CMK (cell line): Measurements from ENCODE around the gene ADAMTSL3.

Experiments
- DNase-seq: peaks from one replicate; pipeline ENCODE4 v3.0.0-alpha.2; 2010; ENCODE audit warnings: low read depth

Gene ADAMTSL3

DNA sequence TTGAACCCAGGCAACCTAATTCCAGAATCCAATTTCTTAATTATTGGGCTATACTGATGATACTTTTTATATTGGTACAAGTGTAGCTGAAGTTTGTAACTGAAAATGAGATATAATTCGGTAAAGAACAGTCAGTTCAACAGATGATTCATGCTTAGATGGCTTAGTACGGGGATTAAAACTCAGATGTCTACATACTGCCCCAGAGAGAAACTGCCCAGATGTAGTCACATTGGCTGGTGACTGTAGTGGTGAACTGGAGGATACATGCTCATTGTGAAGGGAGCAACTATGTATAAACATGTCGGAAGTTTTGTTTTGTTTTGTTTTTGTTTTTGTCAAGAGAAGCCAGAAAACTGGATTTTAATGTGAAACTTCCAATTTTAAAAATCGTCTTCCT is 179.6 kb downstream of the ADAMTSL3 start:
- DNase-seq = no peak

DNA sequence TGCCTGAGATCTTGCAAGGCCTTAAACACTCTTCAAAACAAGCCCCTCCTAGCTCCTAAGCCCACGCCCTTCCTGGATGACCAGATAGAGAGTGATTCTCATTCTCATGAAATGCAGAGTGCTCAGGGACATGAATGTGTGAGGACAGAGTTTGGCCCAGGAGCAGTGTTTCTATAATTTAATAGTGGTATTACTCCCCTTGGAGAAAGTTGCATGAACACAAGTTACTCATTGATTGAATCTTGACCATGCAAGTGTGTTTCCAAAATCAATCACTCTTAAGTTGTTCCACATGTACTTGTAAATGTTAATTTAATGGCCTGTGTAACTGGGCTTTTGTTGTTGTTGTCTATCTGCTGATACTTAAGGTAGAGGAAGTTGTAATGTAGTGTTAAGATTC is 181.6 kb downstream of the ADAMTSL3 start:
- no peak for DNase-seq

DNA sequence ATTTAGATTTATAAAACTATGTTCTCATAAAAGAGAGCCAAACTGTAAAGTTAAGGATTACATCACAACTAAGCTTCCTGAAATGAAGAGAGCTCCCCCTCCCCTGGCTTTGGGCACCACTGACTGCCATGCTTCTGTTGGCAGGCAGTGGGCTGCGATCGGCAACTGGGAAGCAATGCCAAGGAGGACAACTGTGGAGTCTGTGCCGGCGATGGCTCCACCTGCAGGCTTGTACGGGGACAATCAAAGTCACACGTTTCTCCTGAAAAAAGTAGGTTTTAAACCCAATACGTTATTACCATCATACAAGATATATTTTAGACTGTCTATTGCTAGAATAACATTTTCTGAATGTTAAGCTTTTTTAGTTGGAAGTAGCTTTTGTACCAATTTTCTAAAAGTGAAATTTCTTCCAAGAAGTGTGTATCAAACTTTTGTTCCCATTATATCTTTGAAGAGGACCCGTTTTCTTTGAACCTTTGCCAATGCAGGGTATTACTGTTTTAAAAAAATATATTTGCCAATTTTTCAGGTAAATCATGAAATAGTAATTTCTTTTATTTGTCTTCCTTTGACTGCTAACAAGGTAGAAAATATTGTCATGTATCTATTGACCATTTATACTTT is 184.1 kb downstream of the ADAMTSL3 start:
- DNase-seq = no peak

DNA sequence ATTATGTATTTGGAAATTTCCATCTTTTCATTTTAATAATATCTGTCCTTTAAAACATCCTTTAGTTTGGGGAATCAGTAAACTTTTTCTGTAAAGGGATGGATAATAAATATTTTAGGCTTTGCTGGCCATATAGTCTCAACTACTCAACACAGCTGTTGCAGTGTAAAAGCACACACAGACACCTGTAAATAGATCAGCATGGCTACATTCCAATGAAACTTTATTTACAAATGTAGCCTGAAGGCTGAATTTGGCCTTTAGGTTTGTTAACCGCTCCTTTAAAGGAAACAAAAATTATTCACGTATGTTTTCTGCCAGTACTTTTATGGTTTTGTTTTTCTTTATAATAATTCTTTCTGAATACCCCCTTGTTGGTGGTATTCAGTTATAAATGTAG is 184.8 kb downstream of the ADAMTSL3 start:
- DNase-seq = no peak

DNA sequence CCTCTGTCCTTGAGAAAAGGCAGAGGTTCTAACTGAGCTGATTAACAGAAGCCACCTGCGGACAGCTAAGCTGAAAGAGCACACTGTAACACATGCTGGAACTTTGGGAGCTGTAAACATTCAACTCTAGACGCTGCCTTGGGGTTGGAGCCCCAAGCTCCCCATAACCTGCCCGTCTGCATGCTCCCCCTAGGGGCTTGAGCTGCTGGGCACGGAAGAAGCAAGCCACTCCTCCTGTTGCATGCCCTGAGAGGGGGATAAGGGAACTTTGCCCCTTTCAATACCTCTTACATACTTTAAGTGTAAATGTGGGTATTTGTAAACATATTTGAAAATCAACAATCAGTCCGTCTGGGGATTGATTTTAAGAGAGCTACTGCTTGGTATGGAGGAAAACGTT is 188.4 kb downstream of the ADAMTSL3 start:
- no peak for DNase-seq

DNA sequence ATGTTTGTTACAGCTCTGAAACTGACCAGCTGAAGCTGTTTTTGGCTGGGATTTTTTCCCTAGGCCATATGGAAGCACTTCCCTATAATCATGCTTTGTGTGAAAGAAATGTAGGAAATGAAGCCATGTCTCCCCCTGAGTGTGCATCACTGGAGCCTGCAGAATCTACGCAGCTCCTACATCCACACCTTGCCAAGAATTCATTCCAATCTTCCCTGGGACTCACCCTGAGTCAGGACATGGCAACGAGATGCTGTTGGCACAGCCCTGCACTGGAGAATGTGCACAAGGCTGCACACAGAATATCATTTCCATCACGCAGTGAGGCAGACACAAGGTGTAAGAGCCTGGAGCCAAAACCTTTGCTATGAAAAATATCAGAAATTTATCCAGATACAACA is 189.5 kb downstream of the ADAMTSL3 start:
- no peak for DNase-seq

DNA sequence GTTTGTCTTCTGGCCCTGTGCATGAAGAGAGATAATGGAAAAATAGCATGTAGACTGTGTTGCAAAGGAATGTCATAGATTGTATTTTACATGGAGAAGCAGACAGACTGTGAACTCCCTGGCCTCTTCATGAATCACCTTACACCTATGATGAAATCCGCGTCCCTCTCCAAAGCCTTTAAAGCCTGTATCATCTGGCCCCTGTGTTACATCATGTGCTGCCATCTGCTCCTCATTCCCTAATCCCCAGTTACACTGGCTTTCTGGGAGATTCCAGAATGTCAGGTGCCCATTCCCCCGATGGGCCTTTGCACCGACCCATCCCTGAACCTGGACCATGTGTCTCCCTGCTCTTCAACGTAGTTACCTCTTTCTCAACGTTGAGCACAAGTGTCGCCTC is 190.8 kb downstream of the ADAMTSL3 start:
- DNase-seq = no peak

DNA sequence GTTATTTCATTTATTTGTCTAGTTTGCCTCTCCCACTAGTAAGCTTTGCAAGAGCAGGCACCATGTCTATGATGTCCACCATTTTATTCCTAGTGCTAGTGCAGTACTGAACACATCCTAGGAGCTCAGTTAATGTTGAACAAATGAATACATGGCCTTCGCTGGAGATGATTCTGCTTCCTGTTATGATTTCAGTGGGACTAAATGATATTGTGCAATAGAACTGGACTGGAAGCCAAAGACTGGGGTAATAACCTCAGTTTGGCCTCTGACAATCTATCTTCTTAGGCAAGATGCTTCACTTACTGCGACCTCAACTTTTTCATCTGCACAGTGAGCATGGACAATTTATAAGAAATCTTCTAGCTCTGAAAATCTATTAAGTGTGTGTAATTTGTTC is 191.3 kb downstream of the ADAMTSL3 start:
- no peak for DNase-seq

DNA sequence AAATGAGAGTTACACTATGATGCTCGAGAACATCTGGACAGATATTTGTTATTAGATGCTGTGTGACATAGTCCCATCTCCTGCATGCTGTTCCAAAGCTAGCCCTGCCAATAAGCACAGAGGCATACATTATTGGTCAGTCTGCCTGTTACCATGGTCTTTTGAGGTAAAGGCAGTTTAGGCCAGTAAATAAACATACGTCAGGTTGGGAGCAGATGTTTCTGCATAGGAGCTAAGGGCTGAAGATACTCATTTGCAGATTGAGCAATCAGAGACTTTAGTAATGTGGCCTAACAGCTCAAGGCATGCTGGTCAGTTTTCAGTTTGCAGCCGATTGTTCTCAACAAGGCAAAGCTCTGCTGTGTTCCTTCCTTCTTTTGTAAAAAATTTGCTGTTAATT is 192.9 kb downstream of the ADAMTSL3 start:
- DNase-seq = no peak

DNA sequence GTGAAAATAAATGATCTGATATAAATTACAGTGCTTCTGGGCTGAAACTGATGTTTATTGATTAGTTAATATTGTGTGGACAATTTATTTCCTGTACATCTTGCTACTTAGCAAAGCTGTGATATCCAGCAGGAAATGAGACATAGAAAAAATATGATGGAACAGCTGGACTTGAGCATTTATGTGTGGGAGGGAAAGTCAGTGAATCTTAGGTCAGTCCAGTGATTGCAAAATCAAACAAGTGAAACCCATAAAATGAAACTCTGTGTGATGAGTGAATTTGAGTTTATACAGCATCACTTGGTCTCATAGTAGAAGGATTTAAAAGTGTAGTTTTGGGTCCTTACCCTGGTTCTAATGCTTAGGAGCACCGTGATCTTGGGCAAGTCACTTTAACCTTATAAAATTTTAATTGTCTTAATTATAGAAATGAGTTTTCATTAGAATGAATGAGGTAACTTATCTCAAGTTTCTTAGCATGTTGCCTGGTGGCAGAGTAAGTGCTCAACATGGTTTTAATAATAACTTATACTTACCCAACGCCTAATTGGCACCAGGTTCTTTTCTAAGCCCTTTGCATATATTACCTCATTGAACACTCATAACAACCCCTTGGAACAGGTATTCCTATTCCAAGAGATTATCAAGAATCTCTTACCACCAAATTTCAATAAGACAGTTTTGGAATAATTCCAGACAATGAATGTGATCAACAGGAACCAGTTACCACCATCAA is 194.6 kb downstream of the ADAMTSL3 start:
- no peak for DNase-seq

DNA sequence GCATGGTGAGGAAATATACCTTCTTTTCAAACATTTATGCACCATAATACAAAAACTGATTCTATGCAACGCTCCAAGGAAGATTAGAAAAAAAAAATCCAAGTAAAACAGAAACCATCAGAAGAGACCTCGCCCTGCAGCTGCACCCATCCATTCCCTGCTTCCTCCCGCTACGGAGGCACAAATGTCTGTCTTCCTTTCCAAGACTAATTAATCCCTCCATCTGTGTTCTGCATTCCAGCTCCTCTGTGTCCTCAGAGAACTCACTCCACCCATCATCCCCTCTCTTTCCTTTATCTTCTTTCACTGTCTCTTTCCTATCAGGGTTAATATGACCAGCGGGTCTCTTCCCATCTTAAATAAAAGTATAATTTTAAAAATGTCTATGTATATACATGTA is 196.1 kb downstream of the ADAMTSL3 start:
- no peak for DNase-seq

DNA sequence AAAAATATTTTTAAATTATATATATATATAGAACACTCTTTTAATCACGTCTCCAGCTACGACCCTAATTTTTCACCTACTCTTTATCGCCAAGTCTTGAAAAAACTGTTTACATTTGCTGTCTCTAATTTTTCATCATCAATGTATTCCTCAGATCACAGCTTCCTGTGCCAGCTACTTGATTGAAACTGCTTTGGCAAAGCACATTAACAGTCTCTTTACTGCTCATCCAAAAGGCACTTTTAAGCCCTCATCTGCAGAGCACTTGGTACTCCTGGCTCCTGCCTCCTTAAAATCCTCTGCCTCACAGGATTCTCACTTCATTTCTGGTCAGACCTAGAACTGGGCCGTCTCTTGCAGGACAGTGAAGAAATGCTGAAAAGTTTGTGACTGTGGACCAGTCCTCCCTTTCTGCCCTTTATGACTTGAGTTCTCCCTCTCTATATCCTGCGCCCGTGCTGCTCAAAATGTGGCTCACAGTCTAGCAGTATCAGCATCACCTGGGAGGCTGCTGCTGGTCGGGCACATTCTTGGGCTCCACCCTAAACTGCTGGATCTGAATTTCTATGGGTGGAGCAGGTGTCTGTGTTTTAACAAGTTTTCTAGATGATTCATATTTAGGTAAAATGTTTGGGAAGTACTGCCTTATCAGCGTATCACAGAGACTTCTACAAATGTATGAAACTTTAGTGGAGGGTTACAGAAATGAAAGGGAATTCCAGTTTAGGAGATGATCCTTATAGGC is 196.8 kb downstream of the ADAMTSL3 start:
- DNase-seq = no peak

DNA sequence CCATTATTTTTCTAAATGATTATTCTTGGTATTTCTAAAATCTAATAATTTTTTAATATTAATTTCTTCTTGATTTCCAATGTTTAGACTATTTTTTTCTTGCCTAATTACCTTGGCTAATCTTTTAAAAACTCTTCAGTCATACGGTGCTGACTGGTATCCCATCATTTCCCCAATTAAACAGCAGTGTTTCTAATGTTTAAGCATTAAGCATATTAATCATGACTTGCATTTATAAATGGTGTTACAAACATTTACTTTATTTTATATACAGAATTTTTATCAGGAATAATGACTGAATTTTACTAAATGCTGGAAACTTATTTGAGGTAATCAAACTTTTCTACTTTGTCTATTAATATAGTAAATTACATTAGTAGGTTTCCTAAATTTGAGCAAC is 199.3 kb downstream of the ADAMTSL3 start:
- DNase-seq = no peak

DNA sequence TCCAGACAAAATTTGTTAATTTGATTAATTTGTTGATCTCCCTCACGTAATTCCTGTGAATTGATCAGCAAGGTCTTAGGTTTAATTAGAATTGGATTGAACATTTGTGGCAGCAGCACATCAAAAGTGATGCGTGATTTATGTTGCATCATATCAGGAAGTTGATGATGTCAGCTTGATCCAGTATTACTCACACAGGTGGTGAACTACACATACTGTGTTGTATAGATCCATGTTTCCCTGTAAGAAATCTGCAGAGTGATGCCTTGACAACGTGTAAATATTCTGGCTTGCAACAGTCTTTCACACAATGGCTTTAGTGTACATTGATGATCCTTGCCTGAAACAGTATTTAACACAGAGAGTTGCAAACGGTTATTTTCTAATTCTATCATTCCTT is 200.4 kb downstream of the ADAMTSL3 start:
- DNase-seq = no peak

DNA sequence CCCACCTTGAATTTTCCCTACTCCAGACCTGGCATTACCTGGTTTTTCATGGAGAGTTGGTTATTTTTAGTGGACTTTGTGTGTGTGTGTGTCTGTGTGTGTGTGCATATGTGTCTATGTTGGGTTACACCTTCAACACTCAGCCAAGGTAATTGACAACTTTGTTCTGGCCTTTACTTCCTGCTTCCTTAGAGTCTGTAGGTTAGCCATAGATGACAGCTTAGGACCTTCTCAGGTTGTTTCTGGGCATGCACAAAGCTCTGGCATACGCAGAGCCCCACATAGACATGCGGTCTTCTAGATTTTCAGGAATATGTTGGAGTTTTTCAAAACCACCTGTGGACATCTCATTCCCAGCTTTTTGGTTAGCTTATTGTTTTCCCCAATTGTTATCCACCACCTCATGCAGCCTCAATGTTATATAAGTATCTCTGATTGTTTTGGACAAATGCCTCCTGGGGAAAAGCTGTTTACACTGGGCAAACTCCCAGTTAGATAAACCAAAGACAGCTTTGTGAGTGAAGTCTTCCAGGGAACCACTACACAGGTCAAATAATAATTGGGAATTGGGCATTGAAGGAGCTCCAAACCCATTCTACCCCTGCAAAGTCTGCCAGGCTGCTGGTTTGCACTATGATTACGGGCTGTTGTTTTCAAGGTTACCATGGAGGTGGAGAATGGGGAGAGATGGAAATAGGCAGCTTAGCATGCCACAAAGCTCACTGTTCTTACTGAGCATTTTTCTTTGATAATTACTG is 201.2 kb downstream of the ADAMTSL3 start:
- DNase-seq = no peak

DNA sequence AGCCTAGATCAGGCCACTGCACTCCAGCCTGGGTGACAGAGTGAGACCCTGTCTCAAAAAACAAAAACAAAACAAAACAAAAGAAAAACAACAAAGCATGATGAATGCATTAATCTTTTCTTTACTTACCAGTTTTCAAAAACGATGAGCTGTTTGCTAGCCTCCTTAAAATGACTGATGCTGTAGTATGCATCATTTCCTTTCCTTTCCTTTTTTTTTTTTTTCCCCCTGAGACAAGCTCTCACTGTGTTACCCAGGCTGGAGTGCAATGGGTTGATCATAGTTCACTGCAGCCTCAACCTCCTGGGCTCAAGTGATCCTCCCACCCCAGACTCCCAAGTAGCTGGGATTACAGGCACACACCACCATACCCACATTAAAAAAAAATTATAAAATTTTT is 202.0 kb downstream of the ADAMTSL3 start:
- no peak for DNase-seq

DNA sequence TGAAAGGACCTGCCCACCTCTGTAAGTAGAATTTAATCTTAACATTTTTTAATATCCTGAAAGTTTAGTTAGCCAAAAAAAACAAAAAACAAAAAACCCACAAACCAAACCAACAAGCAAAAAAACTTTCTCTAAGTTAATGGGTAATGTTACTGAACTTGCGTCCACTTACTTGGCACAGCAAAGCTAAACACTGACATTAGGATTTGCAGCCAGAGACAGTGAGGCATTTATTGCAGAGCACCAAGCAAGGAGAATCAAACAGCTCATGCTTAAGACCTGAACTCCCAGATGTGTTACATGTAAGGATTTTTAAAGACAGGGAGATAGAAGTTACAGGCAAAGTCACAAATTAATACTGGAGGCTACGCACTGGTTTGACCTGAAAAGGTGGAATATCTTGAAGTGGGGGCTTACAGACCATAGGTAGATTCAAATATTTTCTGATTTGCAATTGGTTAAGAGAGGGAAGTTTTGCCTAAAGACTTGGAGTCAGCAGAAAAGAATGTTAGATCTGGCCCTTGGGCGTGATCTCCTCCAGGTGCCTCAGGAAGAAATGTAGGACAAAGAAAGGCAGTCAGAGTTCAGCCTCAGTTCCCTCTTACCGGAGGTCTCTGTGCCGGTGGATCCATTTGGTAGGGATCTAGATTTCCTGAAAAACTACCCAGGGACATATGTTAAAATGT is 205.0 kb downstream of the ADAMTSL3 start:
- no peak for DNase-seq

DNA sequence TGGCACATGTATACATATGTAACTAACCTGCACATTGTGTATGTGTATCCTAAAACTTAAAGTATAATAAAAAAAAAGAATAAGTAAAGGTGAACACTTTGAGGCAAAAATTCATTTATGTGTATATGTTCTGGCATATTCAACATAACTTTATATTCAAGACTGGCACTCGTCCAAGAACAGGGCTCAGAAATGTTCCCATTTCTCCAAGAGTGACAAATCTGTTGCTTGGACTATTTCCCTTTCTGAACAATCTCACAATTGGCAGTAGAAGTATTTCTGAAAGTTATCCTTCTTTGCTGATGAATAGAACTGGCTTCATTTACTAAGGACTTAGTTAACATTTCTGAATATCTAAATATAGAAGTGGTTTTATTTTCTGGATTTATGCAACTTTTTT is 212.8 kb downstream of the ADAMTSL3 start:
- DNase-seq = no peak

DNA sequence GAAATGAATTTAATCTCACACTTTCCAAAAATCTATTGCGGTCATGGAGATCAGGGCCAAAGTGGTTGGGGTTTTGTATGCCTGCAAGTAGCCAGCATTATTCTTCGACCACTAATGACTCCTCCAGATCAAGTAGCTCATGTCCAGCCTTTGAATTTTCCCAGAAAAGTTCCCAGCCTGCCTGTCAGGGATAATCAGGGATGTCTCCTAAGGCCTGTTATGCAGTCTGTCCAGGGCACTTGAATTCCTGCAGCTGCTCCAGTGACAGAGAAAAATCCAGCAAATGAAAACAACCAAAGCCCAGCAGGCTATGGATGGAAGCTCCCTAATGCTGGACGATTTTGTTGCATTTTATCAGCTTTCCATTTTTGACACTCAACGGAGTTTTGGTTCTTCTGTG is 215.4 kb downstream of the ADAMTSL3 start:
- DNase-seq = no peak

DNA sequence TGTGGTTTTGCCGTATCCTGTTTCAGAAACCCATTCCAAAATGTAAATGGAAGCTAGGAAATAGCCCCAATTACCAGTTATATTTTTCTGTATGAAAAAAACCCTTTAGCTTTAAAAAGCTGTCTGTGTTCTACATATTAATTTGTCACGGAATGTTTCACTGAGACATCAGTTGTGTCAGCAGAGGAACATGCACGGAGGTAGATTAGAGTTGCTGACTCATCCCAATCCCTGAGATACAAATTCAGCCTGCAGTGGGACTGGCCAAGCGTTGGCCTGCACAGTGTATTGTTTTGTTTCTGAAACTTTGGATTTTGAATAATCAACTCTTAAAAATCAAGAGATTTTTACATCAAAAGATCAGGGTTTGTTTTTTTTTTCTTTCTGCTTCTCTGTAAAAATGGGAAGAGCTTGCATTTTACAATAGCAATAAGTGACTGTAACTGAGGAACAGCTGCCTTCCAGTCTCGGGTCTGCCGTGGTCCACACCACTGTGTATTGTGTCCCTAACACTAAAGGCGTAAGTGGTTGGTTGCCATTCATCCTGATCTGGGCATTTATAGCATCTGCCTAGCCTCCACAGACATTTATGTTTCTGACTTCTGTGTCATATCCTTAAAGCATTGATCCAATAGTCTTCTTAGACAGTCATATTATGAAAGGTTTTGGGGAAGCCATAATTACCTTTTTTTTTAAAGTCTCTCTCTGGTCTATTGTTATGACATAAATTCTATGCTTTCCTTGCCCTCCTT is 218.1 kb downstream of the ADAMTSL3 start:
- no peak for DNase-seq

DNA sequence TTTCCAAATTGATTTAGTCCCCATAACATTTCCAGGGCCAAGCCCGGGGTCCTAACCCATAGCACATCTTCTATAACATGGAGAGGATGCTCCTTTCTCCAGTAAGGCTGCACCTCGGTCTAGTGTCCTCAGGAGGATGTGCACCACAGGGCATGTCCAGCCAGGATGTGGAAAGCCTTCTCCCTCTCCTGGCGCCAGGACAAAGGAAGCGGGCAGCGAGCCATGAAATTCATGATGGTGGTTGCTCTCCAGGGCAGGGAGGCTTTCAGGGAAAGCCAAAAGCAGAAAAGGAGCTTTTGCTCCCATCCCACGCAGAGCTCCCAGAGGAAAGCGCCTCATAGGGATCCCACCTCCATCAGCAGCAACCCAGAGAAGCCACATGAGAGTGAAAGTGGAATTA is 220.0 kb downstream of the ADAMTSL3 start:
- no peak for DNase-seq
